MM.1S (cell line): ENCODE data around the gene AP1G2.

ENCODE experiments used
- CTCF ChIP-seq: fragments of 300-600 bp; sonication (generic); IDR thresholded peaks from 2 replicates; pipeline ENCODE4 v1.5.1; 2016; ENCODE audit warnings: antibody characterized with exemption, low read length, mixed read lengths
- EZH2phosphoT487 ChIP-seq: fragments of 300-600 bp; sonication (generic); IDR thresholded peaks from 2 replicates; pipeline ENCODE4 v1.6.1; 2018; ENCODE audit warnings: antibody characterized with exemption, low read length

GRCh38 chr14:23614395-23614828 is 46.8 kb upstream of the AP1G2 start:
- no peak for TF ChIP-seq CTCF
- no peak for TF ChIP-seq EZH2phosphoT487
